H9 (cell line): ENCODE measurements around the gene USP34. TPM values are rescaled to one million over a fixed set of nuclear protein-coding genes. Genes with fewer than 3 reads are reported as not detected.

Experiments
- DNase-seq: peaks from one replicate; pipeline ENCODE4 v3.0.0-alpha.2; 2017
- H2AFZ ChIP-seq: one replicate; pipeline ENCODE4 v1.6.1; 2013; ENCODE audit warnings: mild to moderate bottlenecking, low read length, control low read depth, moderate library complexity
- H2AK5ac ChIP-seq: 2 replicates; pipeline ENCODE4 v1.6.1; 2013; ENCODE audit warnings: low read length, control low read depth, mixed read lengths; ENCODE audit not compliant: insufficient read length
- H2BK120ac ChIP-seq: one replicate; pipeline ENCODE4 v1.6.1; 2013; ENCODE audit warnings: low read depth, mild to moderate bottlenecking, low read length, control low read depth, inconsistent platforms; ENCODE audit not compliant: poor library complexity, severe bottlenecking
- H2BK12ac ChIP-seq: 2 replicates; pipeline ENCODE4 v1.6.1; 2013; ENCODE audit warnings: low read length, control low read depth, mixed read lengths, low read depth; ENCODE audit not compliant: insufficient read length
- H2BK15ac ChIP-seq: 2 replicates; pipeline ENCODE4 v1.6.1; 2013; ENCODE audit warnings: low read depth, low read length, control low read depth
- H2BK20ac ChIP-seq: one replicate; pipeline ENCODE4 v1.6.1; 2013; ENCODE audit warnings: low read depth, mild to moderate bottlenecking, low read length, control low read depth, inconsistent platforms; ENCODE audit not compliant: poor library complexity, severe bottlenecking
- H2BK5ac ChIP-seq: 2 replicates; pipeline ENCODE4 v1.6.1; 2013; ENCODE audit warnings: low read length, control low read depth, mixed read lengths; ENCODE audit not compliant: insufficient read length
- H3K14ac ChIP-seq: 2 replicates; pipeline ENCODE4 v1.6.1; 2013; ENCODE audit warnings: low read length, control low read depth; ENCODE audit not compliant: insufficient read depth
- H3K18ac ChIP-seq: 2 replicates; pipeline ENCODE4 v1.6.1; 2013; ENCODE audit warnings: low read depth, mild to moderate bottlenecking, mixed read lengths, low read length, control low read depth; ENCODE audit not compliant: insufficient read length
- H3K23ac ChIP-seq: 2 replicates; pipeline ENCODE4 v1.6.1; 2013; ENCODE audit warnings: low read length, control low read depth, mixed read lengths, low read depth; ENCODE audit not compliant: insufficient read length
- H3K23me2 ChIP-seq: 2 replicates; pipeline ENCODE4 v1.6.1; 2013; ENCODE audit warnings: low read depth, mild to moderate bottlenecking, mixed read lengths, low read length, control low read depth; ENCODE audit not compliant: insufficient read length, poor library complexity, severe bottlenecking
- H3K27ac ChIP-seq: 2 replicates; pipeline ENCODE4 v1.5.1; 2013; ENCODE audit warnings: low read length, control low read depth, mixed read lengths, low read depth; ENCODE audit not compliant: insufficient read length
- H3K27me3 ChIP-seq: 2 replicates; pipeline ENCODE4 v1.6.1; 2013; ENCODE audit warnings: low read length, control low read depth, inconsistent platforms; ENCODE audit not compliant: insufficient read depth
- H3K4ac ChIP-seq: 2 replicates; pipeline ENCODE4 v1.6.1; 2013; ENCODE audit warnings: low read depth, mild to moderate bottlenecking, control low read depth, inconsistent platforms, low read length, moderate library complexity
- H3K4me1 ChIP-seq: 2 replicates; pipeline ENCODE4 v1.6.1; 2013; ENCODE audit warnings: low read length, control low read depth, inconsistent platforms; ENCODE audit not compliant: insufficient read depth
- H3K4me2 ChIP-seq: 2 replicates; pipeline ENCODE4 v1.6.1; 2013; ENCODE audit warnings: low read length, control low read depth, mixed read lengths; ENCODE audit not compliant: insufficient read length, insufficient read depth
- H3K56ac ChIP-seq: 2 replicates; pipeline ENCODE4 v1.6.1; 2013; ENCODE audit warnings: low read depth, mild to moderate bottlenecking, mixed read lengths, low read length, control low read depth; ENCODE audit not compliant: insufficient read length
- H3K79me1 ChIP-seq: 2 replicates; pipeline ENCODE4 v1.6.1; 2013; ENCODE audit warnings: low read depth, mild to moderate bottlenecking, moderate library complexity, low read length, control low read depth, inconsistent platforms; ENCODE audit not compliant: insufficient read depth, poor library complexity, severe bottlenecking
- H3K79me2 ChIP-seq: 2 replicates; pipeline ENCODE4 v1.6.1; 2013; ENCODE audit warnings: low read length, control low read depth, inconsistent platforms; ENCODE audit not compliant: insufficient read depth
- H3K9ac ChIP-seq: 2 replicates; pipeline ENCODE4 v1.6.1; 2013; ENCODE audit warnings: low read length, control low read depth, mixed read lengths; ENCODE audit not compliant: insufficient read length; ENCODE audit errors: extremely low read depth
- H3K9me3 ChIP-seq: one replicate; pipeline ENCODE4 v1.6.1; 2013; ENCODE audit warnings: low read depth, low read length, inconsistent platforms; ENCODE audit not compliant: control insufficient read depth
- H3T11ph ChIP-seq: one replicate; pipeline ENCODE4 v1.6.1; 2013; ENCODE audit warnings: mild to moderate bottlenecking, low read length, control low read depth, inconsistent platforms
- H4K20me1 ChIP-seq: one replicate; pipeline ENCODE4 v1.6.1; 2013; ENCODE audit not compliant: control insufficient read depth, insufficient read length, insufficient read depth
- H4K5ac ChIP-seq: 2 replicates; pipeline ENCODE4 v1.6.1; 2013; ENCODE audit warnings: low read depth, mild to moderate bottlenecking, mixed read lengths, low read length, control low read depth; ENCODE audit not compliant: insufficient read length
- H4K8ac ChIP-seq: replicated peaks from 2 replicates; pipeline ENCODE4 v1.6.1; 2013; ENCODE audit warnings: low read length, control low read depth, mixed read lengths, low read depth; ENCODE audit not compliant: insufficient read length
- H4K91ac ChIP-seq: 2 replicates; pipeline ENCODE4 v1.6.1; 2013; ENCODE audit warnings: low read depth, mild to moderate bottlenecking, moderate library complexity, mixed read lengths, low read length, control low read depth; ENCODE audit not compliant: insufficient read length
- H3K27ac Mint-ChIP-seq, 3 experiments: 2 replicates in 2 of 3; 3 replicates in 1 of 3; pipeline ENCODE4 v1.8.0; 2020 to 2021; ENCODE audit warnings: mixed read lengths in 3 of 3, mild to moderate bottlenecking in 1 of 3, moderate library complexity in 1 of 3
- H3K27me3 Mint-ChIP-seq: 2 replicates; pipeline ENCODE4 v1.8.0; 2021; ENCODE audit warnings: low read depth, mild to moderate bottlenecking, moderate library complexity, mixed read lengths
- H3K36me3 Mint-ChIP-seq, 3 experiments: 2 replicates in 2 of 3; 3 replicates in 1 of 3; pipeline ENCODE4 v1.8.0; 2020 to 2021; ENCODE audit warnings: low read depth in 3 of 3, mixed read lengths in 3 of 3; ENCODE audit not compliant: insufficient read depth in 1 of 3
- H3K4me1 Mint-ChIP-seq, 2 experiments: 2 replicates each; pipeline ENCODE4 v1.8.0; 2020; ENCODE audit warnings: mixed read lengths in 2 of 2
- H3K4me3 Mint-ChIP-seq, 2 experiments: 2 replicates in 1 of 2; 3 replicates in 1 of 2; pipeline ENCODE4 v1.8.0; 2020 to 2021; ENCODE audit warnings: mild to moderate bottlenecking in 2 of 2, mixed read lengths in 2 of 2, moderate library complexity in 1 of 2
- H3K9me3 Mint-ChIP-seq, 2 experiments: 2 replicates in 1 of 2; 3 replicates in 1 of 2; pipeline ENCODE4 v1.8.0; 2020; ENCODE audit warnings: mild to moderate bottlenecking in 2 of 2, mixed read lengths in 2 of 2, moderate library complexity in 1 of 2
- CTCF ChIP-seq: fragments of 200-600 bp; sonication (generic); conservative IDR thresholded peaks from 3 replicates; pipeline ENCODE4 v1.8.0; 2021; ENCODE audit warnings: antibody characterized with exemption, mild to moderate bottlenecking
- WGBS: extraction: QIAGEN DNeasy Blood & Tissue Kit; methylation state at CpG from one replicate; pipeline ENCODE4 v1.1.7; 2013; ENCODE audit warnings: missing lambda C conversion rate, low lambda C conversion rate, mixed read lengths; ENCODE audit not compliant: insufficient read length; ENCODE audit errors: extremely low coverage; 5-methylcytosine and 5-hydroxymethylcytosine counted together
- total RNA-seq: library from RNA; stranded (reverse); gene quantifications from 2 replicates; pipeline ENCODE4 v1.2.1, GENCODE V29; 2021

The USP34 gene
- total RNA-seq, 1 experiment from 2014 or later: 93.9 TPM

- no peak overlapping the region for H2AFZ ChIP-seq
- H3K18ac ChIP-seq: no peak overlapping the region
- H2BK120ac ChIP-seq: no peak overlapping the region
- H3K4me1 Mint-ChIP-seq: peaks cover 11 to 13% of the 10 kb centered on the region in 2 experiments
- no peak for TF ChIP-seq CTCF
- H3K9ac ChIP-seq: no peak overlapping the region
- no peak for DNase-seq
- H2AK5ac ChIP-seq: no peak overlapping the region
- no peak overlapping the region for H2BK20ac ChIP-seq
- H4K20me1 ChIP-seq: no peaks in the 10 kb centered on the region
- WGBS: no CpG with 5 or more reads among the region's 4 CpGs
- no peak overlapping the region for H2BK12ac ChIP-seq
- H2BK15ac ChIP-seq: no peak overlapping the region
- no peak overlapping the region for H3K27ac Mint-ChIP-seq
- H3K4me1 ChIP-seq: no peaks in the 10 kb centered on the region; the same call in 1 of the 2 replicates
- H3K23ac ChIP-seq: no peak overlapping the region
- H3K9me3 ChIP-seq: no peaks in the 10 kb centered on the region
- no peak overlapping the region for H3K14ac ChIP-seq
- H3K79me1 ChIP-seq: no peaks in the 10 kb centered on the region
- peaks cover 14% of the 10 kb centered on the region for H3K23me2 ChIP-seq
- no peak overlapping the region for H3K4me3 Mint-ChIP-seq
- no peak overlapping the region for H3K56ac ChIP-seq
- H2BK5ac ChIP-seq: no peak overlapping the region
- no peak overlapping the region for H4K91ac ChIP-seq
- peaks cover 36% of the 10 kb centered on the region for H3K27me3 Mint-ChIP-seq
- no peak overlapping the region for H3T11ph ChIP-seq
- H3K36me3 Mint-ChIP-seq: no peaks in the 10 kb centered on the region
- H3K4me2 ChIP-seq: no peak overlapping the region
- H3K27me3 ChIP-seq: no peaks in the 10 kb centered on the region; the same call in 1 of the 2 replicates
- H3K9me3 Mint-ChIP-seq: no peaks in the 10 kb centered on the region; a peak in 1 of 5 replicates
- no peak overlapping the region for H3K27ac ChIP-seq
- no peak overlapping the region for H3K4ac ChIP-seq
- H3K79me2 ChIP-seq: no peaks in the 10 kb centered on the region
- H4K8ac ChIP-seq: no peak overlapping the region
- no peak overlapping the region for H4K5ac ChIP-seq
Measured at GRCh38 chr2:61173116-61173515, 297.8 kb downstream of the USP34 start.
